ENCODE measurements around the gene AASS.

Gene AASS

GRCh38 chr7:122103064-122103463 lies 41.0 kb downstream of the AASS start:
- no peak for DNase-seq

GRCh38 chr7:122100021-122100420 lies 44.0 kb downstream of the AASS start:
- DNase-seq, result no peak

DNA sequence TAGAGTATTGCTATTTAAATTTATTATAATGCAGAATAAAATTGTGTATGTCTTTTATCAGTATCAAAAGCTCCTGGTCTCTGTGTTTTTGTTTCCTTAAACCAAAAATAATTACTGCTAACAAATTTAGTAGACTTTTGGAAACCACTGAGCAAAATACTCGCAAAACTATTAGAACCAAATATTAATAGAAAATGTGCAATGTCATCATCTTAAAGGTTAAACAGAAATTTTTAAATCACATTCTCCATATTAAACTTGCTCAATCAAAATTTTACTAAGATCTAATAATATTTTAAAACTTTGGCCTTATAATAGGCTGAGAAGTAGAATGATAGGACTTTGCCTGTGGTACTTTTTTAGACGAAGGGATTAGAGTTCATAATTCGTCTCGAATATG lies 48.4 kb downstream of the AASS start:
- DNase-seq, result no peak

- DNase-seq, result no peak
Measured at GRCh38 chr7:122094549-122094948, 49.5 kb downstream of the AASS start.

DNA sequence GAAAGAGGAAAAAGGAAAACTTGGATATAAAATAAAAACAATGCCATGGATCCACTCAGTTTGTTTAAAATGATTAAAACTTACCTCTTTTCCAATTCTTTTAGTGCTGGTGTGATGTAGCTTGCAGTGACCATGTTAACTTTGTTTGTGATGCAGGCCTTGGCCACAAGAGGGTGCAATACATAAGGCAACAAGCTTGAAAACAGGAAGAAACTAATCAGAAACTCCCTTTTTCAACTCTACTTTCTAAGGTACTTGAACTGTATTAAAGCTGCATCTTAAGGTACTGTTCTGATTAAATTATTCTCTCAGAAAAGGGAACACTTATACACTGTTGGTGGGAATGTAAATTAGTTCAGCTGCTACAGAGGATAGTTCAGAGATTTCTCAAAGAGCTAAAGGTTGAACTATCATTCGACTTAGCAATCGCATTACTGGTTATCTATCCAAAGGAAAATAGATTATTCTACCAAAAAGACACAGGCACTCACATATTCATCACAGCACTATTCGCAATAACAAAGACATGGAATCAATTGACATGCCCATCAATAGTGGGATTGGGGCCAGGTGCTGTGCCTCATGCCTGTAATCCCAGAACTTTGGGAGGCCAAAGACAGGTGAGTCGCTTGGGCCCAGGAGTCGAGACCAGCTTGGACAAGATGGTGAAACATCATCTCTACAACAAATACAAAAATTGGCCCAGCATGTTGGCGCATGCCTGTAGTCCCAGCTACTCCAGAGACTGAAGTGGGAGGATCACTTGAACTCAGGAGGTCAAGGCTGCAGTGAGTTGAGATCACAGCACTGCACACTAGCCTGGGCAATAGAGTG lies 50.9 kb downstream of the AASS start:
- peak; percentile 52 for DNase-seq

DNA sequence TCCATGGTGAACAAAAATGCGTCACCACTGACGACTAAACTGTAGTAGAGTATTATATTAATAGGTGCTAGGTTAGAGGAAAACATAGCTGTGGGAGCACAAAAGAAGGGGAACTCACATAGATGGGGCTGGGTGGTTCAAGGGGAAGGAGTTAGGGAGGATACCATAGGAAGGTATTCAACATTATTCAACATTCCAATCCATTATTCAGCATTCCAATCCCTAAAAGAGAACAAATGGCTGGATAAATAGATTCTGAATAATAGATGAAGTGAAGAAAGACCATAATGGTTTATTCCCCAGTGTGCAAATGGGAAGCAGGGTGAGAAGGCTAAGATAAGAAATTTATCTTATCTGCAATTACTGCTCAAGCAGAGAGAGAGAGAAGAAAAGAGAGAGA lies 61.4 kb downstream of the AASS start:
- no peak for DNase-seq

GRCh38 chr7:122082160-122082559 lies 61.9 kb downstream of the AASS start:
- no peak for DNase-seq

GRCh38 chr7:122073635-122074034 lies 70.4 kb downstream of the AASS start:
- DNase-seq, result no peak

- no peak for DNase-seq
Measured at GRCh38 chr7:122072924-122073599, 71.0 kb downstream of the AASS start.

DNA sequence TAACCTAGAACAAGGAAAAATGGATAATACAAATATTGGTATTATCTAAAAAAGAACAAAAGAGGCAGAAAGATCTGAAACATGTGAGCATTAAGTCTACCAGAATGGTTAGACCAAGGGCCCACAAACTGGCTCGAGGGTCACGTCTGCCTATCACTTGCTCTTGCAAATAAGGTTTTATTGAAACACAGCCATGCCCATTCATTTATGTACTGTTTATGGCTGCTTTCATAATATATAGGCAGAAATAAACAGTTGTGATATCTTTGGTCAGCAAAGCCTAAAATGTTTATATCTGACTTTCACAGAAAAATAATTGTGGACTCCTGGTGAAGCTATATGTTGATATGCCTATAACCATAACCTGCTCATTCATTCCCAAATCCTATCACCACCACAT lies 71.8 kb downstream of the AASS start:
- no peak for DNase-seq

GRCh38 chr7:122070834-122071233 lies 73.2 kb downstream of the AASS start:
- DNase-seq, result no peak

DNA sequence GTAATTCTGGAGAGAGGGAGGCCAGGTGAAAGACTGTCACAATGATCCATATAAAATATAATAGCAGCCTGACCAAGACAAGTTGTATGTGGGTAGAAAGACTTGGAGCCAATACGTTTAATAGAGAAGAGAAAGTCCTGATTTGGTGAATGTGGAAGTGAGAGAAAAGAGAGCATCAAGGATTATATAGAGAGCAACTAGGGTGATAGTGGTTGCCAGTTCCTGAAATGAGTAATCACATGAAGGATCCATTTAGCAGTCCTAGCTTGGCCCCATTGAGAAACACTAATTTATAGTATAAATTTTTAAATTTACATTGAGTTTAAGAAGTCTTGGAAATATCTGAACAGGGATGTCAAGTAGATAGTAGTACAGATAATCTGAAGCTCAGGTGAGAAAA lies 74.0 kb downstream of the AASS start:
- DNase-seq, result no peak

- DNase-seq, result no peak
Measured at GRCh38 chr7:122068999-122069398, 75.0 kb downstream of the AASS start.

DNA sequence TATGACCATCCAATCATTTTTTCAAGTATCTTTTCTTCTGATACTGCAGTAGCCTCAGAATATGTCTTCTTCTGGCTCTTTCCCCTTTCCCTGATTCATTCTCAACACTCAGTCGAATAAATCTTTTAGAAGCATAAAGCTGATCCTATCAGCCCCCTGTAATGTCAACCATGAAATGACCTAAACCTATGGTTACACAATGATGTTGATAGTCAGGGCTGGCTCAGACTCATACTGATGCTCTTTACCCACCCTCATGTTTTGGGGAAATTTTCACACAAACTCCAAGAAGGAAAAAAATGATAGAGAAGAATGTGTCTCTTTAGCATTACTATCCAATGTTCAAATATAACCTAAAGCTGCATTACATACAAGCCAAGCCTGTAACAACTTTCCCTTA lies 76.0 kb downstream of the AASS start:
- no peak for DNase-seq

GRCh38 chr7:122067077-122067476 lies 77.0 kb downstream of the AASS start:
- no peak for DNase-seq

GRCh38 chr7:122064971-122065370 lies 79.1 kb downstream of the AASS start:
- DNase-seq, result no peak

- DNase-seq, result no peak
Measured at GRCh38 chr7:122063146-122063545, 80.9 kb downstream of the AASS start.

DNA sequence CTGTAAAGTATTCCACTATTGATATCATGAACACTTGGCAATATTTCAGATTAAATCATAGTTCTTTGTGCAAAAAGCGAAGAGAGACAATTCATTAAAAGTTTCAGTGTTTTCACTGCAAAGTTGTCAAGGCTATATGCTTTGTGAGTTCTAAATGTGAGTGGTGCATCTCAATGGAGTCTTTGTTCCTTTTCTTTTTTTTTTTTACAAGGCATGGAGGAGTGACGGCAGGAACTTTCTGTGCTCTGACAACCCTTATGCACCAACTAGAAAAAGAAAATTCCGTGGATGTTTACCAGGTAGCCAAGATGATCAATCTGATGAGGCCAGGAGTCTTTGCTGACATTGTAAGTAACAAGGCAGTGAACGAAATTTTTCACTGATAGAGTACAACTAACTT lies 84.5 kb downstream of the AASS start:
- DNase-seq, result no peak

- no peak for DNase-seq
Measured at GRCh38 chr7:122056977-122057376, 87.1 kb downstream of the AASS start.

DNA sequence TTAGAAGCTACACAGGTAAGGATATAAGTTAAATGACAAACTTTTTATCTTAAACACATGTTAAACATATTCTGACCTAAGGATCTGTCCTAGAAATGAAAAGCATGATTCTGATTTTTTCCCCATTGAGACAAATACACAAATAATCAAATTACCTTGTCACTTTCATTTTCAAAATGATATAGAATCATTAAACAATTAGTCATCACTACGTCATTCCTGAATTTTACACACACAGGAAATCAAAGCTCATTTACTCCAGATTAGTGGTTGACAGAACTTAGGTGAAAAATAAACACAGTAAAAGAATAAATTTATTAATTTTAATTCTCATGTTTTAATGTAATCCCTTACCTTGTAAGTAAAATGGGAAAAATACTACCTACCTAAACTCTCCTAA lies 89.0 kb downstream of the AASS start:
- DNase-seq, result no peak

GRCh38 chr7:122054393-122054792 lies 89.7 kb downstream of the AASS start:
- DNase-seq, result no peak

GRCh38 chr7:122046402-122046801 lies 97.6 kb downstream of the AASS start:
- no peak for DNase-seq

DNA sequence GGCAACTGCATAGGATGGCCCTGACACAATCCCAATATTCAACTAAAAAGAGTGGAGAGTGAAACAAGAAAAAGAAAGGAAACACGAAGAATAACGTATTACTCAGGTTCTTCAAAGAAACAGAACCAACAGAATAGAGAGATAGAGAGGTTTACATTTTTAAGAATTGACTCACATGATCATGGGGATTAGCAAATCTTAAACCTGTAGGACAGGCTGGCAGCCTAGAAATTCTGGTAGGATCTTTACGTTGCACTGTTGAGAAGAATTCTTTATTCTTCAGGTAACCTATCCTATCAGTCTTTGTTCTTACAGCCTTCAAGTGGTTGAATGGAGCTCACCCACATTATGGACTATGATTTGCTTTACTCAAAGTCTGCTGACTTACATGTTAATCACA lies 103.9 kb downstream of the AASS start:
- no peak for DNase-seq

DNA sequence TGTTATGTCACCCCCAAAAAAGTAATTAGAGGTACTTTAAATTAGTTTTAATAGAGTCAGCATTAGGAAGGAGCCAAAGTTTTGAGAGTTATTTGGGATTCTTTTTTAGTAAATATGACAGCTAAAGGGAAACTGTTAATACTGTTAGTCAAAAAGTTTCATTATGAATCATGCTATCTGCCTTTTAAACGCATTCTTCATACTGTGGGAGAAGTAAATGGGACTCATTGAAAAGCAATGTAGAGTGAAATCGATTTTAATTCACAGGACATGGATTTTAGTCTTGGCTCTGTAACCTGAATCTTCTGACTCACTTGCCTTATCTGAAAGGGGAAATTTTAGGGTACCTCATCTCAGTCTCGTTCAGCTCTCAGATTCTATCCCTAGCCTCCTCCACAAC lies 105.1 kb downstream of the AASS start:
- no peak for DNase-seq

DNA sequence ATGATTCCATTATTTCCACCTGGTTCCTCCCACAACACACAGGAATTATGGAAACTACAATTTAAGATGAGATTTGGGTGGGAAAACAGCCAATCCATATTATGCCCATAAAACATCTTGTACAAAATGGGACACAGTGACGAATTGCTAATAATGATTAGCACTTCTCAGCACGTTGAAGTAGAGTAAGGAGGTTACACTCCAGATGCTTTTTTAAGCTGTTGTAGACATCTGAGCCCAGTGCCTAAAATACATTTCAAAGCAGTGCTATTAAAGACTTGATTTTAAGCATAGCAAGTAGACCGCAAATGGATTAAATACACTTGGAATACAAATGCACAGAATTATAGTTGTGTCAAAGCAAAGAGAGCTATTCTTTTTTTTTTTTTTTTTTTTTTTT lies 105.9 kb downstream of the AASS start:
- no peak for DNase-seq

Measured in CD4-positive, alpha-beta T cell treated with Interleukin-10 for 1 hour (primary cell).